HCEC 1CT (cell line): ENCODE measurements around the gene PRKAG2.
A peak's percentile ranks its signal among the peaks of the same experiment; 100 is the strongest.
"Not testable (repeated sequence)": the region's sequence is repeated elsewhere in the genome, so short reads cannot be mapped to it uniquely, and the experiment has no call there.

Experiments
- DNase-seq: peaks from one replicate; pipeline ENCODE4 v3.0.0-alpha.2; 2017

PRKAG2 gene

DNA sequence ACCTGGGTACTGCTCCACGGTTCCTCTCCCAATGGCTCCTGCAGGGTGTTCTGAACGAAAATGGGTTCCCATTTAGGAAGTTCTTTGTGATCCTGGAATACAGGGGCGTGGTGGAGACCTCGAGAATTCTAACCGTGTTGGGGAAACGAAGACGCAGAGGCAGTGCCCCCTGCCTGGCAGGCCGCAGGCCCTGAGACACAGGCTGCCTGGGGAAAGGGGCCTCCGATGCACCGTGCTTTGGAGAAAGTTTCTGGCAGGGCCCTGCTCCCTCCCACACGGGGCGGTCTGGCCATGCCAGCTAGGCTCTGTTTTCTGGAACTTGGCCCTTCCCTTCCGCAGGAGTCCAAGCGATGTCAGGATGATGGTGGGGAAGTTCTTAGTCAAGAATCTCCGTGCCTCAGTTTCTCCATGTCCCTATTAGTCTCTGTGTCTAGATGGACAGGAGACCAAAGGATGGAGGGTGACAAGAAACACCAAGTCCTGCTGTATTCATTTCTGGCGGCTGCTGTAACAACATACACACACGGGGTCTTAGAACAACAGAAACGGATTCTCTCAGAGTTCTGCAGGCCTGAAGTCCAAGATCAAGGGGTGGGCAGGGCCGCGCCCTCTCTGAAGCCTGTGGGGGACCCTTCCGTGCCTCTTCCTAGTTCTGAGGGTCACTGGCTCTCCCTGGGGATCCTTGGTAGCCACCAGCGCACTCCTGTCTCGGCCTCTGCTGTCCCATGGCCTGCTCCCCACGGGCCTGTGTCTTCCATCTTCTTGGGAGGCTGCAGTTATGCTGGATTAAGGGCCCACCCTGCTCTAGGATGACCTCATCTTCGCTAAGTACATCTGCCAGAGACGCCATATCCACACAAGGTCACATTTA lies 27.7 kb downstream of the PRKAG2 start:
- DNase-seq, result no peak

DNA sequence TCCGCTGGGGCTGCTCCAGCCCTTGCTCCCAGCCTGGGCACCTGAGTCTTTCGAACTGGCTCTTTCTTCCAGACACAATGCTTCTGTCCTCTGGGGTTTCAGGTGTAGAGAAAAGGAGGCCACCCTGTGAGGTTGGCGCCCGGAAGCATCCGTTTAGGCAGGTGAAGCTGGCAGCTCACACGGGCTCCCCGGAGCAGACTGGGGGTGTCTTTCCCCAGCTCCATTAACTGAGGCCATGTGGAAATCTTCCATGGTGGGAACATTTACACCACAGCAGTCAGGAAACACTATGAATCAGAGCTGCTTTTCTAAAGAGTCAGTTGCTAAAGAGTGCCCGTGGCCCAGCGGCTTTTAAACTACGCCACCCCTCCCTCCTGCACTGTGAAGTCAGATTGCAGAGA lies 29.2 kb downstream of the PRKAG2 start:
- no peak for DNase-seq

DNA sequence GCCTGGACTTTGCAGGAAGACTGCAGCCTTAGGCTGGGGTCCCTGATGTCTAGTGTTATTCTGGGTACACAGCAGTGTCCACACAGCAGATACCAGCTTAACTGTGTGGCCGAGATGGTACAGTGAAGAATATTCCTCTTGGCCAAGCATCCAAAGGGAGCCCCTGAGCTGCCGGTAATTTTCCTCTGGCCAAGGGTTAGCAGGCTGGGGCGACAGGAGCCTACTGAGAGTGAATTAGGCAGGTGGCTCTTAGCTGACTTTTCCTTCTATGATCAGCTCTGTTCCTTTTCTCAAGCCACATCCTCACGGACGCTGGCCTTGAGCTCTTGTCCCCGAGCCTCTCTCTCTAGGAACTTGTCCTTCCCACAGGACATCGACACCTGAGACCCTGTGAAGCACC lies 29.8 kb downstream of the PRKAG2 start:
- no peak for DNase-seq

DNA sequence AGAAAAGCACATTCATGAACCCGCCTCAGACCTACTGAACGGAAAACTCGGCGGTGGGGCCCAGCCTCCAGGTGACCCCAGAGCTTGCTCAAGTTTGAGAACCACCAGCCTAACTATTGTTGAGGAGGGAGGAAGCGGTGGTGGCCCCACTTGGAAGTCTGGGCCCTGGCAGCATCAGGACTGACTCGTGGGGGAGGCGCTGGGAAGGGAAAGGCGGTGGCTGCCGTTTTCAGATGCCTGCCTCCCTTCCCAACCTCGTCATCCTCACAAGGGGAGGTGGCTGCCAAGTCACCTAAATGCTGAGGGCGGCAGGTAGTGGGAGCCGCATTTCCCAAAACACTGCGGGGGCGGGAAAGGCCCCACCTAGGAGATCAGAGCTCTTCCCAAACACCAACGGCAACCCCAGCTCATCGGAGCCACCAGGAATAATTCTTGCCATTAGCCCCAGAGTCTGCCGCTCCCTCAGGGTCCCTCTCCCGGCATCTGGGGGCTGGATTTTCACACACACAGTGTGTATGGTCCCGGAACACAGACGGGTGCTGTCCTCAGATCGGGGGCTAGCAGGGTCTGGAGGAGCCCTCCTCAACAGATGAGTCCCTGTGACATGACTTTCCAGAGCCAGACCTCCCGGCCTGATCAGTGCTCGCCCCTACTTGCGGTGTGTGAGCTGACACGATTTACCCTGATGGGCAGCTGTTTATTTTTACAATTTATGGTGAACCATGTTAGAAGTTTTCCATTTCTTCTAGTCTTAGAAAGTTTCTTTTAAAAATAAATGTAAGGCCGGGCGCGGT lies 31.3 kb downstream of the PRKAG2 start:
- DNase-seq, result no peak

DNA sequence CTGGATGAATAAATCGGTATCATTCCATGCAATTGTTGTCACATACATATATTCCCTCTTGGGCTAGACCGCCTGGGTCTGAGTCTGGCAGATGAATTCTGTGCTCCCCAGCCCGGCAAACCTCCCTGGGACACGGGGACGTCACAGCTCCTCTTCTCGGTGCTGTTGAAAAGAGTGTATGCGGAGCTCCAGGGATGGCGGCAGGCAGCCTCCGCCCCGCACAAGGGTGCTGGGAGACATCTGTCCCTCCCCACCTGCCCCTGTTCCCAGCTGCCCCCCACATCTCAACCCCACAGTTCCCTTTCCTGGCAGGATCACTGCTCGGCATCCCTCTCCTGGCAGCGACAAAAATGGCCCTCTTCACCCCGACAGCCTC lies 32.1 kb downstream of the PRKAG2 start:
- DNase-seq, result no peak

DNA sequence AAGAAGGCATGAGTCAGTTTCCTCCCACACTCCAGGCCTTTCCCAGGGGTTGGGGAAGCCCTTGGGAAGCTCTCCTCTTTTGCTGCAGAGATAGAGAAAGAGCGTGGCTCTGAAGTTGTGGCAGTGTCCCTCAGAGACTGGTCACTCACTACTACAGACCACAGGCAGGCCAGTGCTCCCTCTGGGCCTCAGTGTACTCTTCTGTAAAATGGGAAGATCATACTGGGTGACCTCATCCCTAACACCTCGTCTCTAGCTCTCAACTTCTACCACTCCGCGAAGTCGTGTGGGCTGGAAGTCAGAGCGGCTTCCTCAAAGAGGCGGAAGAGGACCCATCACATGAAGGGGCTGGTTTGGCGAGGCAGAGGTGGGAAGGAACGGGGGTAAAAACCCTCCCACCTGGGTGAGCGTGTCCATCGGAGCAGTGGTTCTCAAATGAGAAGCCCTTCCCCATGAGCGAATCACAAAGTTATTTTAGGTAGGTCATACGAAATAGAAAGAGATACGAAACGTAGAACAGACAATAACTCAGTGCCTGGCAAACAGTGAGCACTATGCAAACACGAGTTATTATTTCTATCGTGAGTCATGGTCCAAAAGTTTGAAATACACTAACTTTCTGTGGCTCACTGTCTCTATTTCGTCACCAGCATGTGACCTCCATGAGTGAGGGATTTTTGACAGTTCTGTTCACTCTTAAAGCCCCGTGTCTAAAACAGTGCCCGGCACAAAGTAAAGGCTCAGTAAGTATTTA lies 32.7 kb downstream of the PRKAG2 start:
- DNase-seq, result peak; percentile 77

DNA sequence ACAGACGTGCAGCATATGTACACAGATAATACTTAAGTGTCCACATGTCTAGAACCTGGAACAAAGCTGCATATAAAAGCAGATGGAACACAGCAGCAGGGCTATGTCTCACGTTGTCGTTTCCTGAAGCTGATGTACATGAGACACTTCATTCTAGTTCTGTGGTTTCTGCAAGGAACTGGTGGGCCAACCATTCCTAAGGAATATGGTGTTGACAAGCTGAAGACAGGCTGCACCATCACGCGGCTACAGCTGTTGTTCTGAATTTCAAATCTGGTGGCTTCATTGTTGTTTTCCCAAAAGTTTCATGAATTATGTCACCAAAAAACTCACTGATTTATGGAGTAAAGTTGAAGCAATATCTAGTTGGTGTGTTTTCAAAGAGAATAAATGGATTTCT lies 33.7 kb downstream of the PRKAG2 start:
- no peak for DNase-seq

DNA sequence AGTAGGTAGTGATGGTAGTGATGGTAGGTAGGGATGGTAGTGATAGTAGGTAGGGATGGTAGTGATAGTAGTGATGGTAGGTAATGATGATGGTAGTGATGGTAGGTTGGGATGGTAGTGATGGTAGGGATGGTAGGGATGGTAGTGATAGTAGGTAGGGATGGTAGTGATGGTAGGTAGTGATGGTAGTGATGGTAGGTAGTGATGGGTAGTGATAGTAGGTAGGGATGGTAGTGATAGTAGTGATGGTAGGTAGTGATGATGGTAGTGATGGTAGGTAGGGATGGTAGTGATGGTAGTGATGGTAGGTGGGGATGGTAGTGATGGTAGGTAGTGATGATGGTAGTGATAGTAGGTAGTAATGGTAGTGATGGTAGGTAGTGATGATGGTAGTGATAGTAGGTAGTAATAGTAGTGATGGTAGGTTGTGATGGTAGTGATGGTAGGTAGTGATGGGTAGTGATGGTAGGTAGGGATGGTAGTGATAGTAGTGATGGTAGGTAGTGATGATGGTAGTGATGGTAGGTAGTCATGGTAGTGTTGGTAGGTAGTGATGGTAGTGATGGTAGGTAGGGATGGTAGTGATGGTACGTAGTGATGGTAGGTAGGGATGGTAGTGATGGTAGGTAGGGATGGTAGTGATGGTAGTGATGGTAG lies 35.4 kb downstream of the PRKAG2 start:
- DNase-seq, result not testable (repeated sequence)

DNA sequence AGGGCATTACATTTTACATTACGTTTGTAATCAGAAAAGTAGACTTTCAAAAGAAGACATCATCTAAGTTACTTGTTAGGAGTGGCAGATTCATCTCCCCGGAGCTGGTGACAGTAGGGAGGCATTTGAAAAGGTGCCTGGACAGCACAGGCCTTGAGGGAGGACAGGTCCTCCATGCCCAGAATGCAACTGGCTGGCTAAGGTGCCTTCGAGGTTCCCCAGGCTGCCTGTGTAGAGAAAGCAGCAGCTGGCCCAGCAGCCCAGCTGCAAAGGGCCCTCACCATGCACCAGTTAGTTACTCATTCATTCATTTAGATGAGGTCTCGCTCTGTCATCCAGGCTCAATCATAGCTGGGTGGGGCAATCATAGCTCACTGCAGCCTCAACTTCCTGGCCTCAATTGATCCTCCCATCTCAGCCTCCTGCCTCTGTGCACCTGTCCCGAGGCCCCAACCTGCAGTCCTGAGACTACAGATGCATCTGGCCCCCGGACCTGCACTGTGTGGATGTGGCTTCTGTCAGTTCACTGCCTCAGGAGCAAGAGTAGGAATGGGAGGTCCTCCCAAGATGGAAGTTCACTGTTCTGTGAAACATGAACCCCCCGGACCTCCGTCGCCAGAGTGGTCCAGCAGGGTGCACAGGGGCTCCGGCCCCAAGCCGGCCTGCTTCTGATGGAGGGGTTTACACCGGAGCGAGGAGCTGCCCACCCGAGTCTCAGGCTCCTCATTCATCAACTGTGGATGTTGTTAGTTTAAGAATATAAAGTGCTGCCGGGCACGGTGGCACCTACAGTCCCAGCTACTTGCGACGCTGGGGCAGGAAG lies 36.6 kb downstream of the PRKAG2 start:
- no peak for DNase-seq

DNA sequence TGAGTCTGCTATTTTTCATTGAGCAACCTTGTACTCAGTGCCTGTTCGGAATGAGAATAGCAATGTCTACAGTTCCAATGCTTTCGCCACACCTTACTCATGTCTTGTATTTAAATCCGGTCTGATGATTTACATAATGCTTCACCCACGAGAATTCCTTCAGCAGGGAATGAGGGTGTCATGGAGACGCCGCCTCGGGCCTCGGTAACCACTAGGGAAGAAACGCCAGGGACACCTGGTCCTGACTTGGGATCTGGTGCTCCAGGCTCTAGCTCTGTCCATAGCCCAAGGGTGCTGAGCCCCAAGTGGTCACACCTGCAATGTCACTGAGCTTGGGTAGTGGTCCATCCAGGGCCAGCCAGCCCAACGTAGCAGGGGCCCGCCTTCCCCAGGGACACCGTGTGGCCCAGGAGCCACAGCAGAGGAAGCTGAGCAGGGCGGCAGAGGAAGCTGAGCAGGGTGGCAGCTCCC lies 37.4 kb downstream of the PRKAG2 start:
- no peak for DNase-seq

DNA sequence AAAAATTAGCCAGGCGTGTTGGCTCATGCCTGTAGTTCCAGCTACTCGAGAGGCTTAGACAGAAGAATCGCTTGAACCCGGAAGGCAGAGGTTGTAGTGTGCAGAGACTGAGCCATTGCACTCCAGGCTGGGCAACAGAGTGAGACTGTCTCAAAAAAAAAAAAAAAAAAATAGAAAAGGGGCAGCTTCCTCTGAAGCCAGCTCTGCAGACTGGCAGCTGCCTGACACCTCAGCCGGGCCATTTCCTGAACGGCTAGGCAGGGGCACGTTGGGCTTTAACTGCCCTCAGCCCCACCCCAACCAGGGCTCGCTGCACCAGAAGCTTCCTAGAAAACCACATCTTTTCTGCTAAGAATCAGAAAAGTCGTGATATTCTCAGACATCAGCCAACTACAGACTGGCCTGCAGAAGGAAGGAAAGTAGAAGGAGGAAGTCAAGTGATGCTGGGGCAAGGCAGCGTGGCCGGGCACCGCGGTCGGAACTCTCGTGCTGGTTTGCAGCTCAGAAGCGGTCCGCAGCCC lies 38.0 kb downstream of the PRKAG2 start:
- DNase-seq, result no peak

DNA sequence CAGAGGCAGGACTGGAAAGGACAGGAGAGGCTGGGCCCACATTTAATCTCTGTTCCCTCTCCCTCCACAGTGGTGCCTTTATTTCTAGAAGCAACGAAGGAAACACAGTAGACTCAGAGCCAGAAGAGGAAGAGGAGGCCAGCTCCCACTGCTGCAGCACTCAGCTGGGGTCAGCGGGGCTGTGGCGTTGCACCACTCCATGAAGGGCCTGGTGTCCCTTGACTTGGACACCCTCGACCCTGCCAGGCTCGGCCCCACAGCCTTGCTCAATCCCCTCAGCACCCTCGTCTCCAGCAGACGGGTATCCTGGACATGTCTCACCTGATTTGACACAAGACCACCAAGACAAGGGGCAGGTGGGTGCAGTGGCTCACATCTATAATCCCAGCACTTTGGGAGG lies 38.8 kb downstream of the PRKAG2 start:
- no peak for DNase-seq

DNA sequence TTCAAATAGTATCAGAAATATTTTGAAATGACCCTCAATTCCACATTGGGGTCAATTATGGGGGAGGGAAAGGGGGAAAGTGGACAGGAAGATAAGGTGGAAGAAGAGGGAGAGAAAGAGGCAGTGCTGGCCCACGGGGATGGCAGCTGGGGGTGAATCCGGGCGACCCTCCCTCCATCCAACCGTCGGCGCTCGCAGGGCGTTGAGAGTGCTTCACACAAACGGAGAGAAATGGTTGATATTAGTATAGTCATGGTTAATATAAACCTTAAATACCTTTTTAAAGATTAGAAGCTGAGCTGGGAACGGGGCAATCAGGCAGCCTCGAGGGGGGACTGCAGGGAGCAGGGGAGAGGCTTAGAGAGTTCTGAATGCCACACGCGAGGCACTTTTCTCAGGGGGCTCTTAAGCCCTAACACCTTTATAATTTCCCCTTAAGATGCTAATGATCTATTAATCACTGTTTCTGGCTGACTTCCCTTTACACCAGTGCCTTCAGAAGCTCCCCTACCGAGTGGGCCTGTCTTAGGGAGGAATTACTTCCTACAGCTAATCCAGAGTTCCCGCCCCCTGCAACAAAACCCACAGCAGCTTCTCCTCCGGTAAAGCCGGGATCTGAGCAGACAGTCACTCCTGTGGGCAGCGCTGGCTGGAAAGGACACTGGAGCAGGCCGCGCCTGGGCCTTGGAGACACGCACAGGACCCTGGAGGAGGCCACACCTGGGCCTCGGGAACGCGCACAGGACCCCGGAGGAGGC lies 39.5 kb downstream of the PRKAG2 start:
- no peak for DNase-seq

DNA sequence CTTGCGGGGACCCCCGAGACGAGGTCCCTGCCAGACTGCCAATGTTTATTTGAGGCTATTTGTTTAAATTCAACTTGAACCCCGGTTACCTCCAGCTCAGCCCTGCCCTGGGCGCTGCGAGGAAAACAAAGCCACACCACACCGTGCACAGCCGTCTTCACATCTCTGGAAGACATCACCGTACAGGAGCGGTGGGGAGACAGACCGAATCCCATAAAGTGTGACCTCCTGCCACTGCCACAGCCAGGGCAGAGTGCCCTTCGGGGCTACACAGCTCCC lies 40.0 kb downstream of the PRKAG2 start:
- no peak for DNase-seq

DNA sequence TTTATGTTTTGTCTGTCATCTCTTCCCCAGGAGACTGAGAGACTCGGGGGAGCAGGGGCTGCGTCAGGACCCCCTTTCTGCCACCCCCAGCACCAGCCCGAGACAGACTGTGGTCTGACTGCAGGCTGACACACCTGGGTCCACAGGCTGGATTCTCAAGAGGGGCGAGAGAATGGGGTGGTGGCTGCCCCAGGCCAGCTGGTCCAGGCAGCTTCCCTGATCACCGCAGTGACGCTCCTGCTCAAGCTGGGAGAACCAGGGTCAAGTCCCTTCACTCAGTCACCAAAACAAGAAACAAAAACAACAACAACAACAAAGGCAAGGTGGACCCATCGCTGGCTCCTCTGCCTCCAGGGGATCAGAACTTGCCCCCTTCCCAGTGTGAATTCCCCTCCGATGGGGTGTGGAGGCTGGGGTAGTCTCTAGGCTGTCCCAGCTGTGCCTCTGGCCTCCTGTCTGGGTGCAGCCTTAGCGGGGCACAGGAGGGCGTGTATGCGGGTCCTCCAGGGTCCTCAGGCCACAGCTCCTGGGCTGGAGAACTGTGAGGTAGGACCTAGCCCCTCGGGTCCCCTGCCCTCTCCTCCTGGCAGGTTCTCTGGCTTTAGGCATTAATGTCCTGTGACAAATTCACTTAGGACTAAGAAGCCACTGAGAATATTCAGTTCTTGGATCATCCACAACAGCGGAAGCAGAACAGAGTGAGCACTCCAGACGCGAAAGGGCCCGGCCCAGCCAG lies 40.6 kb downstream of the PRKAG2 start:
- DNase-seq, result no peak

DNA sequence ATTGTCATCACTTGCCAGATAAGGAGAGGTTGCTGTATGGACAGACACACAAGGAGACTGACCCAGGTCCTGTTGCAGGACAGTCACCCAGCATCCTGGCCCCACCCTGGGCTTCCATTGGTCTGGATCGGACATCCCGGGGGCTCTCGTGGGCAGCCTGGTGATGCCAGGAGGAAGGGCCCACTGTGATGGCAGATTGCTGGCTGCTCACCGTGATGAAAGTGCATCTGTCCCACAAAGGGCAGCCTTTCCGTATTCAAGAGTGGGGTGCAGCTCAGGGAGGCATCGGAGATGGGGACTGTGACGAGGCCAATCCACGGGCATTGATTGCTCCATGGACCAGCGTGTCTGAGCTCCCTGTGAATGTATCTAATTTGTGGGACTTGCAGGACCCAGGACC lies 41.3 kb downstream of the PRKAG2 start:
- no peak for DNase-seq

DNA sequence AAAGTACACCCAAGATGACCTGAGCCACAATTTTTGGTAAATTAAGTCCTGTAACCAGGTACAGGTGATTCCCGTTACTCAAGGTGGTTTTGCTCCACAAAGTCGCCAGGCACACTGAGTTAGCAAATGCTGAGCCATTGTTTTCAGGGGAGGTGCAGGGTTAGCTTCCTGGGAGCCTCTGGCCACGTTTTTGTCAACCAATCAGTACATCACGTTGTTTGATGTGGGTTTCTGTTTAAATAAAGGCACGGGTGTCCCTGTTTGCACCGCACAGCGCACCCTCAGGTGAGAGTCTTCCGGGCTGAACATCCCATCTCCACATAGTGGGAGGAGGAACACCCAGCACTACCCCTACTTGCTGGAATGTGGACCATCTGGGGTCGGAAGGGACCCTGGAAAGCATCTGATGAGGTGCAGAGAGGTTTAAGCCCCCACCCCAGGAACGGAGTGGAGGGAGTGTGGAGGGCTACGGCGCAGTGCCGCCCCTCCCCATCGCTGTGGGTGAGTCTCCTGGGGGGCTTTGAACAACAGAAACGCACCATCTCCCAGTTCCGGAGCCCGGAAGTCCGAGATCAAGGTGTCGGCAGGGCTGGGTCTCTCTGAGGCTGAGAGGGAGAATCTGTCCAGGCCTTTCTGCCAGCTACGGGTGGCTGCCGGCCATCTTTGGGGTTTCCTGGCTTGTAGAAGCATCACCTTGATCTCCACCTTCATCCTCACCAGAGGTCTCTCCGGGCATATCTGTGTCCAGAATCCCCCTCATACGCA lies 42.5 kb downstream of the PRKAG2 start:
- no peak for DNase-seq

DNA sequence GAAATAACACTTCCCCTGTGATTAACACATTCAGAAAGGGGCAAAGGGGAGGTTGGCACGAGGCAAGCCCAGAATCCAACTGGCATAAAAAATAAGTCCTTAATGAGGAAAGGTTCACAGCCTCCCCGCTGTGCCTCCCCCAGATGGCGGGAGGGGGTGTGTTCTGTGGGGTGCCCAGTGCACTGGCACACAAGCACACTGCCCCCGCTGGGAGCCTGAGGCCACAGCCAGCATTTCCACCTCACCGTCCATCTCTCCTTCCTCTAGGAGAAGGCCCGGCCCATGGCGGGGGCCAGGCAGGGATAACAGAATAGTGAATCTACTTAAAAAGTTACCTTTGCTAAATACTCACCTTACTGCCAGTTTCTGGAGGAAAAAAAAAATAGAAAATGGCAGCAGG lies 43.2 kb downstream of the PRKAG2 start:
- DNase-seq, result no peak

DNA sequence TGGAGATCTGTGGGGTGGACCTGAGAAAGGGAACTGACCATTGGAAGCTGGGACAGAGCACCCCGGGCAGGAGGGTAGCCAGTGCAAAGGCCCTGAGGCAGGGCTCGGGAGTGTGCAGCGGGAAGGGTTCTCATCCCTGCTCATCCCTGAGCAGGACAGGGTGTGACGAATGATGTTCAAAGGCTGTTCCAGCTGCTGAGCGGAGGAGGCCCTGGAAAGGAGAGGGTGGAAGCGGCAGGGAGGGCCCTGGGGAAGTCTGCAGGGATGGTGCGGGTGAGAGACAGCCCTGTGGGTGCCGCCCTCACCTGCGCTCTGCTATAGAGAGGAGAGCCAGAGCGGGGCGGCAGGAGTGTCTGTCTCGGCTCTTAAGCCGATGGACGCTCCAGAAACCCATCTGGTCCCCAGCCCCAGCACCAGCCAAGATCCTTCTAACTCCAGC lies 43.7 kb downstream of the PRKAG2 start:
- DNase-seq, result no peak

DNA sequence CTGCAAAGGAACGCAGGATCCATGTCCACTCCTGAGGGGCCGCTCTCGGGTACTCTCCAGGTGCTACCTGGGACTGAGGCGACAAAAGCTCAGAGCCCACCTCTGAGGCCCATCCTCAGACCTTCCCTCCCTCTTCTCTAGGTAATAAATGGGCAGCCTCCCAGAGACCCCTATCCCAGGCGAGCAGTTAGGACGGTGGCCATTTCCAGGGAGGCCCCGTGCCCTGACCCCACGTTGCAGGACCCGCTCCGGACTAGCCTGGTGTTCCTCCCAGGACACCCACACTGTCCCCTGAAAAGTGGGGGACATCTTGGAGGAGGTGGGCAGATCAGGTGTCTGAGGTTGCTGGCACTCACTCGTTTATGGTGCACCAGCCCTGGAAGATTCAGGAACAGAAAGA lies 44.3 kb downstream of the PRKAG2 start:
- DNase-seq, result no peak
